SHP77 (cell line): ENCODE data around the gene VKORC1L1.
"Not testable (repeated sequence)": the region's sequence is repeated elsewhere in the genome, so short reads cannot be mapped to it uniquely, and the experiment has no call there.

Experiments used
- DNase-seq, 2 experiments: peaks; one replicate each; lab custom pipeline; 2025; lab: John Stamatoyannopoulos, UW

VKORC1L1 gene

GRCh38 chr7:65885533-65885932, 12.7 kb downstream of the VKORC1L1 start:
- not testable (repeated sequence) for DNase-seq

- not testable (repeated sequence) for DNase-seq
Measured at GRCh38 chr7:65888434-65889156, 15.7 kb downstream of the VKORC1L1 start.

- DNase-seq: not testable (repeated sequence)
Measured at GRCh38 chr7:65889722-65890121, 16.8 kb downstream of the VKORC1L1 start.

- DNase-seq: no peak
Measured at GRCh38 chr7:65892161-65892560, 19.3 kb downstream of the VKORC1L1 start.

- no peak for DNase-seq
Measured at GRCh38 chr7:65892835-65893234, 20.0 kb downstream of the VKORC1L1 start.

- no peak for DNase-seq
Measured at GRCh38 chr7:65896279-65896870, 23.5 kb downstream of the VKORC1L1 start.

- not testable (repeated sequence) for DNase-seq
Measured at GRCh38 chr7:65897289-65897688, 24.4 kb downstream of the VKORC1L1 start.

- DNase-seq: not testable (repeated sequence)
Measured at GRCh38 chr7:65898677-65899447, 26.0 kb downstream of the VKORC1L1 start.

GRCh38 chr7:65902306-65902705, 29.4 kb downstream of the VKORC1L1 start:
- DNase-seq: no peak

GRCh38 chr7:65907501-65908198, 34.8 kb downstream of the VKORC1L1 start:
- DNase-seq: no peak

GRCh38 chr7:65910237-65910636, 37.4 kb downstream of the VKORC1L1 start:
- DNase-seq: no peak

- DNase-seq: no peak
Measured at GRCh38 chr7:65912237-65912636, 39.4 kb downstream of the VKORC1L1 start.

GRCh38 chr7:65915921-65916657, 43.2 kb downstream of the VKORC1L1 start:
- DNase-seq: no peak

- no peak for DNase-seq
Measured at GRCh38 chr7:65923316-65923715, 50.4 kb downstream of the VKORC1L1 start.

- no peak for DNase-seq
Measured at GRCh38 chr7:65924193-65924592, 51.3 kb downstream of the VKORC1L1 start.

- DNase-seq: no peak
Measured at GRCh38 chr7:65925040-65925439, 52.2 kb downstream of the VKORC1L1 start.

GRCh38 chr7:65926588-65926987, 53.7 kb downstream of the VKORC1L1 start:
- no peak for DNase-seq

- DNase-seq: no peak
Measured at GRCh38 chr7:65927489-65928448, 54.9 kb downstream of the VKORC1L1 start.

- no peak for DNase-seq
Measured at GRCh38 chr7:65931685-65932084, 58.8 kb downstream of the VKORC1L1 start.

- no peak for DNase-seq
Measured at GRCh38 chr7:65937296-65937695, 64.4 kb downstream of the VKORC1L1 start.
